CD4-positive, alpha-beta T cell treated with Interferon gamma for 1 hour (primary cell): ENCODE measurements around the gene PLET1.
"Not testable (repeated sequence)": the region's sequence is repeated elsewhere in the genome, so short reads cannot be mapped to it uniquely, and the experiment has no call there.

Source experiments
- DNase-seq: peaks from one replicate; pipeline ENCODE4 v3.0.0-alpha.2; 2020

PLET1 gene

GRCh38 chr11:112206071-112206470 is 54.6 kb downstream of the PLET1 start:
- no peak for DNase-seq

GRCh38 chr11:112200252-112200651 is 60.4 kb downstream of the PLET1 start:
- no peak for DNase-seq

GRCh38 chr11:112199101-112199500 is 61.6 kb downstream of the PLET1 start:
- DNase-seq: not testable (repeated sequence)
